Measurements from ENCODE around the gene FHDC1.

Gene FHDC1

GRCh38 chr4:152929888-152930287 is 6.2 kb upstream of the FHDC1 start:
- DNase-seq (ENCODE audit: low read depth in 1 of 2, low spot score in 1 of 2), result no peak

DNA sequence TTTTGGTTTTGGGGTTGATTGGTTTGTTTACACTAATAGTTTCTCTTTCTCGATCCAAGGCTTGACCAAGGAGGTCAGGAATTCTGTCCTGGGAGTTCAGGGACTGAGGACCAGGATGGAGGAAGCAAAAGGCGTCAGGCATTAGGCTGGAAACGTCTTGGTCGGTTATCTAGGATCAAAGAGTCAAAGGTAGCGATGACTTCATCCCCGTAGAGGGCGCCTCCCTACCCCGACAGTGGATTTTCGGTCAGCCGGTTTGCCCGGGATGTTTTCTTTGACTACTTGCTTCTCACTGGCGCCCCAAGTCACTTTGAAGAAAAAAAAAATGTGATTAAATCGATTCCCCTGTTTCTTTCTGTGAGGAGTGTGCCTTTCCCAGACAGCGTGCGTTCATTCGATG is 980 bp upstream of the FHDC1 start:
- no peak for DNase-seq (ENCODE audit: low read depth in 1 of 2, low spot score in 1 of 2)

DNA sequence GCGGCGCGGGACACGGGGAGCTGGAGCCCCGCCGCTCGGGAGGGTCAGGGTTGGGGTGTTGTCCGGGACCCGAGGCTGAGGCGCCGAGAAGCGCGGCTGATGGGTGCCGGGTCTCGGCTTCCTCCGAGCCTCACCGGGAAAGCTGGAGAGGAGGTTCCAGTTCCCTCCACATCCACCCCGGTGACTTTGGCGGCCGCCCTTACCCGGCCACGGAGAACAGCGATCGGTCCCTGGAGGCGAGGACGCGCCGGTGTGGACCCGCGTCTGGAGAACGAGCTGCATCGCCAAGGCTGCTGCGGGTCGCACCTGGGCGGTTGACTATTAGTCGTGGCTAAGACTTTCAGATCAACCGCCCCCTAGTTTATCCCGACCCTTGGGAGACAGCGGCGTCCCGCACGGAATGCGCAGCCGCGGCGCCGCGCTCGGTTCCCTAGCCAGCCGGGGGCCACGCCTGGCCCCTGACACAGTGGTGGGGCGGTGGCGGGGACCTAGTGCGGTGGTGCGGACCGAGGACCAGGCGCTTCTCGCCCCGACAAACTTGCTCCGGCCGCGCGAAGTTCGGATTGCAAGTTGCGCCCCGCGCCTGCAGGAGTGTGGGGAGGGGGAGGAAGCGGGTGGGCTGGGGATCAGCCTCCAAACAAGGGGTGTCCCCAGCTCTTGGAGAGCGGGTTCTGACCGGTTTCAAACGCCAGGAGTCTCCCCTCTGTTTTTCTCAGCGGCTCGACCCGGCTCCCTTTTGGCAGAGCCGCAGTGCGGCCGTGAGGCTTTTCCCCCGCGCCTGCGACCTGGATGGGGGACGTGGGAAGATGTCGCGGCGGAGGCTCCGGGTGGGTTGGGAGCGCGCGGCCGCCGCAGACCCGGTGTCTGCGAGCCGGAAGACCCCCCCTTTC is 568 bp downstream of the FHDC1 start:
- DNase-seq (ENCODE audit: low read depth in 1 of 2, low spot score in 1 of 2), result no peak

- DNase-seq (ENCODE audit: low read depth in 1 of 2, low spot score in 1 of 2), result no peak
Observed at GRCh38 chr4:152937336-152938236, 1.5 kb downstream of the FHDC1 start.

GRCh38 chr4:152938237-152938947 is 2.3 kb downstream of the FHDC1 start:
- no peak for DNase-seq (ENCODE audit: low read depth in 1 of 2, low spot score in 1 of 2)

DNA sequence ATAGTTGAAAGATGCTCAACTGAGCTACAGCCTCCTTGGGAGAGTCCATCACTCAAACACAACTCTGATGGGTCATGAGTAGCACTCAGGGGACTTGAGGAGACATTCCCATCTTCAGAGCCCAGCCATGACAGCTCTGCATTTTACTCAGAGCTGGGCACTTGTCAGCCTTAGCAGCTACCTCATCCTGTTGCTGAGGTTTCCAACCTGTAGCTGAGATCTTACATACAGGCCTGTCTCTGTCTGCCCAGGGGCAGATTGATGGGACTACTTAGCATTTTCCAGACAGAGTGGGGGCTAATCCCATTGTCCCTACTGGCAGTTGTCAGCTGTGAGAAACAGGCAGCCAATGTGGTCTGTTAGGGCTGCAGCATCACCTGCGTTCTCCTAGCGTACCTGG is 3.5 kb downstream of the FHDC1 start:
- DNase-seq (ENCODE audit: low read depth in 1 of 2, low spot score in 1 of 2), result no peak

GRCh38 chr4:152940461-152940860 is 4.3 kb downstream of the FHDC1 start:
- no peak for DNase-seq (ENCODE audit: low read depth in 1 of 2, low spot score in 1 of 2)

- no peak for DNase-seq (ENCODE audit: low read depth in 1 of 2, low spot score in 1 of 2)
Observed at GRCh38 chr4:152941411-152941810, 5.3 kb downstream of the FHDC1 start.

DNA sequence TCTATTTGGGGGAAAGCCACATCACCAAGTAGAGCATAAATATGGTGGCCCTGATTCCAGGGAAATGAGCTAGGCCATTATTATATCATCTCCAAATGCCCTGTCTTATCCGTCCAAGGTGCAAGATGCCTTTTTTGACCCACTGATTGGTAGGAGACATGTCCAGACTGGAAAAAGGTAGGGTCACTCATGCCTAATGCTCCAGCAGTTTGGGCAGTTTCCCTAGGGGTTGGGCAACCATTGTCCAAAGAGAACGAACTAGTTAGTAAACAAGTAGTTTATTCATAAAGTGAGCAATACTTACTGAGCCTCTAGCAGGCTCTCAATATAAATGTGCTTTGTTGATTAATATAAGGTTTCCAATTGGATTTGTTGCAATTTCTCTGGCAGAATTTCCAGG is 6.2 kb downstream of the FHDC1 start:
- DNase-seq (ENCODE audit: low read depth in 1 of 2, low spot score in 1 of 2), result no peak

DNA sequence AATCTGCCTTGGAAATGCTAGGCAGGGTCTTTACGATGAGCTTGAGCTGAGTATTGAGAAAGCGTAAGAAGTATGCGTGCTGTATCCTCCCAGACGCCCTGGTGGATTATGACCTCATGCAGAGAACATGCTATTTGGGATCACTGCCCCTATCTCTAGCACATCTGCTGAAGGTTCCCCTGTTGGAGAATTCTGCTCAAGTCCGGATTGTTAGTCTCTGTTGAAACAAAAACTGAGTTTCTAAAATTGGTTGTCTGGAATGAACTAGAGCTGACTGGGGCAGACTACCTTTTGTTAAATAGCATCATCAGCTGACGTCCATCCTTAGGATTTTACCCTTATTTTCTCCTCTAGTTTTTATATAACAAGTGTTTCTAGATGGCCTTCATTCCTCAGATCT is 7.5 kb downstream of the FHDC1 start:
- no peak for DNase-seq (ENCODE audit: low read depth in 1 of 2, low spot score in 1 of 2)

DNA sequence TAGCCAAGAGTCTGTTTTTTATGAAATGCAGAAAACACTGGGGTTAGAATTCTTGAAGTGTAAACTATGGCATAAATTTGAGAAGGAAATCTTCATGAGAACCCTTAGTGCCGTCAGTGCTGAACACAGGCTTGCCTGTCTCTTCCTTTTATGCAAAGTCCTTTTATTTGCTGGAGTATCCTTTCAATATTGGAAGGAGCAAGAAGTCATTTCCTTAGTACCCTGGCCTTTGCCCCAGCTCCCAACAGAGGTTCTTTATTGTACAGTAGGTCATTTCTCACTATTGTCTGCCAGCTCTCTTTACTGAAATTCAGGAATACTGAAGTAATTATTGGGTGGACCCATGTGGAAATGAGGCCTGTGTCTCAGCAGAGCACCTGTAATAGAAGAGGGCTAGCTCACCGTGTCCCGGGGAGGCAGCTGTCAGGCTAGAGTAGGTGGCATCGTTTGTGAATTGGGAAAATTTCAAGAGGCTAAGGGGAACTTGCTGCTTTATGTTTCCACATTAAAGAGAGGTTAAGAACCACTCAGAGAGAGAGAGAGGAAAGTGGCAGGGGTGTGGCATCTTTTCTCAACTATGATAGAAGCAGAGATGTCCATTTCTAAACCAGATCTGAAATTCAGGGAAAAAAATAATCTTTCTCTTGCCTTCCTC is 8.7 kb downstream of the FHDC1 start:
- no peak for DNase-seq (ENCODE audit: low read depth in 1 of 2, low spot score in 1 of 2)

GRCh38 chr4:152945639-152946038 is 9.5 kb downstream of the FHDC1 start:
- no peak for DNase-seq (ENCODE audit: low read depth in 1 of 2, low spot score in 1 of 2)

GRCh38 chr4:152946446-152946845 is 10.3 kb downstream of the FHDC1 start:
- no peak for DNase-seq (ENCODE audit: low read depth in 1 of 2, low spot score in 1 of 2)

GRCh38 chr4:152947311-152947710 is 11.2 kb downstream of the FHDC1 start:
- no peak for DNase-seq (ENCODE audit: low read depth in 1 of 2, low spot score in 1 of 2)

DNA sequence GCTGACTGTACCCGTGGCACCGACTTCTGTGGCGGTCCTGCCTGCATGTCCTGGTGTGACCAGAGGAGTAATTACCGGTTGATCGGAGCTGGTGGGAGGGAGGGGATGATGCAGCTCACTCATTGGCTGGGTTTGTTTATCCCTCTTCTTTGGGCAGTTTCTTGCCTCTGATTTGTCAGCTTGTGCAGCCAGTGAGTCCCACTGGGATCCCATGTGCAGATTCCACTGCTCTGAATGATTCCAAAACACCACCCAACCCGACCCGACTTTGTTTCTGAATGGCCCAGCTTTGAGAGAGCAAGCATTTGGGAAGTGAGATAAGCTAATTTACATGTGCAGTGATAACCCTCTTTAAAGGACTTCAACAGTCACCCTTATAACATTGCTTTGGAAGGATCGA is 13.8 kb downstream of the FHDC1 start:
- no peak for DNase-seq (ENCODE audit: low read depth in 1 of 2, low spot score in 1 of 2)

GRCh38 chr4:152950402-152951274 is 14.5 kb downstream of the FHDC1 start:
- DNase-seq (ENCODE audit: low read depth in 1 of 2, low spot score in 1 of 2), result no peak

DNA sequence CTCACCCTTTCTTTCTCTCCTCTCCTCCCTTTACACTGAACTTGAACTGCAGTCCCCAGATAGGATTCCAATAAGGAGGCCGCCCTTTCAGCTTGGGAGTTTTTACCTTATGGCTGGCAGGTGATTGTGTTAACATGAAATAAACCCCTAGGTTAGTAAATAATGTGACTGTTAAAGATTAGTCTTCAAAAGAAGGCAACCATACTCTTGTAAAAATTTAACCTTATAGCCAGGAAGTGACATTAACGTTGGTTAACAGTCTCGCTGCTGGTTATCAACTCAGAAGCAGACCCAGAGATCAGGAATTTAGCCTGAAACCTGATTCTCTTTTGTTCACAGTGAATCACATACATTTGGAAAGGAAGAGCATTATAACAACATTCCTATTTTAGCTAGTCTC is 15.2 kb downstream of the FHDC1 start:
- DNase-seq (ENCODE audit: low read depth in 1 of 2, low spot score in 1 of 2), result no peak

GRCh38 chr4:152953514-152953913 is 17.4 kb downstream of the FHDC1 start:
- no peak for DNase-seq (ENCODE audit: low read depth in 1 of 2, low spot score in 1 of 2)

DNA sequence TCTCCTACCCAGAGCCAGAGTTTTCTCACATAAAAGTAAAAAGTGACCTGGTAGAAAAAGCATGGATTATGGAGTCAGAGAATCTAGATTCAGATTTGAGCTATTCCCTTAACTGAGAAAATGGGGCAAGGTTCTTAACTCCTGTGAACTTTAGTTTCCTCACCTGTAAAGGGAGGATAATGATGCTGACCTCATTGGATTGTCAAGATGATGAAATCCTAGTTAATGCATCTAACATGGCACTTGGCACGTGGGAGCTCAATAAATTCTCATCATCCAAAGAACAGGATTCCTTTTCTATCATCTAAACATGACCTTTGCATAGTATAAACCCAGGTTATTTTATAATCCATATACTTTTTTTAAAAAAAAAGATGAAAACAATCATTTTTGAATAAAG is 18.6 kb downstream of the FHDC1 start:
- DNase-seq (ENCODE audit: low read depth in 1 of 2, low spot score in 1 of 2), result no peak

DNA sequence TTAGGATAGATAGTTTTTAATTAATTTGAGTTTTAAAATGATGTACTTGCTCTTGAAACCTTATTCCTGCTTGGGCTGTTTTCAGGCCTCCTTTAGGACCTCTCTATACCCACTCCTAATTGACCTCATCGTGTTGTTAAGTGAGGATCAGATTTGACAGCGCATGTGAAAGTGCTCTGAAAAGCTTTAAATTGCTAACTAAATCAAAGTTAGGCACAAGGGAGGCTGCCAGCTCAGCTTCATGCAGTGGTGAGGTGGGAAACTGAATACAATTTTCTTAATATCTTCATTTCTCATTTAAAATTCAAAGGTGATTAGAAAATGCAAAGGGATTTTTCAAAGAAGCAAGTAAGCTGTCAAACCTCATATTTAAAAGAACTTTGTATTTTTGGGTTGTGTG is 20.0 kb downstream of the FHDC1 start:
- no peak for DNase-seq (ENCODE audit: low read depth in 1 of 2, low spot score in 1 of 2)
